VCaP (cell line): ENCODE results near the gene IGSF9B.

Experiments
- H3K27ac ChIP-seq: fragments of 450-650 bp; 2 replicates; pipeline ENCODE4 v1.5.1; 2017
- CTCF ChIP-seq: fragments of 450-650 bp; conservative IDR thresholded peaks from 2 replicates; pipeline ENCODE4 v1.5.1; 2017; ENCODE audit warnings: mild to moderate bottlenecking, moderate library complexity

The IGSF9B gene

GRCh38 chr11:133969112-133969511 is 12.3 kb upstream of the IGSF9B start:
- no peak for TF ChIP-seq CTCF
- H3K27ac ChIP-seq, result no peak overlapping the region

DNA sequence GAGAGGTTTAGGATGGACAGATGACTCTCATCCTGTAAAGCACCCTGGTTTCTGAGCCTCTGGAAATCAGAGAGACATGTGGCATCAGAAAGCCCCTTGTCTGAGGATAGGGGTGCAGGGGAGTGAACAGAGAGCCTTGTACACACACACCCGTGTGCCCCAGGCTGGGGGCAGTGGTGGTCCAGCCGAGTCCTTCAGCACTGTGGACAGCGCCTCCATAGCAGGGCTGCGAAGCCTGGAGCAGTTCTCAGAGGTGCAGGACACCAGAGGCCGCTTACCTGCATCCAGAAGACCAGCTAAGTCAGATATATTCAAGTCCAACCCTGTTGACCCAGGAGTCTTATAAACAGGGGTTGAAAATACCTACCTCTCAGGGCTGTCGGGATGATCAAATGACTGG is 11.5 kb upstream of the IGSF9B start:
- H3K27ac ChIP-seq, result no peak overlapping the region
- TF ChIP-seq CTCF, result no peak

- peak overlapping the region; percentile 41; the same call in 1 of the 2 replicates for H3K27ac ChIP-seq
- peak; percentile 38 for TF ChIP-seq CTCF
Measured at GRCh38 chr11:133967599-133968238, 11.0 kb upstream of the IGSF9B start.

DNA sequence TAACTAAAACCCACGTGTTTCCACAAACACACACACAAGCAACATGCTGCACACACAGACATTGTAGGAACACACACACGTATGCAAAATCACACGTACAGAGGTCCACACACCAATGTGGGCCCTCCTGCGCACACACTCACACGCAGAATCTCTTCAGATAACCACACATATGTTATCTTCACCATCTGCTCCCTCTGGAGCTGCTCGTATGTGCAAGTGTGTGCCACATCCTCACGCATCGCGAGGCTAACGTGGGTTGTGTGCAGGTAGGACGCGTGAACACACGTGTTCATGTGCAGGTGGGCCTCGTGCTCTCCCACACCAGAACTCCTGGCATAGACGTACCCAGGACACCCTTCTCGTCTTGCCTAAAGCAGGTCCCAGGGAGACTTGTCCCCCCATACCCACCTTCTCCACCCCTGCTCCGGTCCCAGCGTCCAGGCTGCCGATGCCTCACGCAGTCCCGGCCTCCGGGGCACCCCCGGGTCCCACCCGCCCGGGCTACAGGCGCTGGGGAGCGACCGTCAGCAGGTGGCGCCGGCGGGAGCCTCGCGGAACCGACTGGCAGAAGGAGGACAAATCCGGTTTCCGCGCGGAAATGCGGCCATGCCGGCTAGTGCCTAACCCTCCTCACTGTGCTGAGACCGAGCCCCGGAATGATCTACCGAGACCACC is 10.3 kb upstream of the IGSF9B start:
- peak overlapping the region; percentile 41; the same call in 1 of the 2 replicates for H3K27ac ChIP-seq
- peak; percentile 87 for TF ChIP-seq CTCF

DNA sequence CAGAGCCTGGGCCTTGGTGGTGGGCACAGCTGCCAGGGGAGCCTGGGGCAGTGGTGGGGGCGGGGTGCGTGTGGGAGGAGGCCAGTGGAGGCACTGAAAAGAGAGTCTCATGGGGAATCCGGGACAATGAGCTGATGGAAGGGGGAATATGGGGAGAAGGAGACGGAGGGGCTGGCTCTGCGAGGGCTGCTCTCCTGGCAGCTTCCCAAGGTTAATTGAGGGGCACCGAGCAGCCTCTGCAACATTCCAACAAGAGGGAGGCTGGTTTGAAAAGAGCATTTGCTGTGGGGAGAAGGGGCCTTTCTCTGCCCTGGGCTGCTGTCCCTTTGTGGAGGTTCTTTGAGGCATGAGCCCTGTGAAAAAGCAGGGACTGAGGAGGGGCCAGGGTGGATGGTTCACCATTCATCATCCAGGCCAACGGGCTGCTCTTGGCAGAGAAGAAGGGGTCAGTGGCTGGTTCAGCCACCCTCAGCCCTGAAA is 9.4 kb upstream of the IGSF9B start:
- H3K27ac ChIP-seq, result no peak overlapping the region
- TF ChIP-seq CTCF, result no peak

- H3K27ac ChIP-seq, result no peak overlapping the region
- TF ChIP-seq CTCF, result no peak
Measured at GRCh38 chr11:133965031-133965601, 8.3 kb upstream of the IGSF9B start.

- TF ChIP-seq CTCF, result no peak
- H3K27ac ChIP-seq, result no peak overlapping the region
Measured at GRCh38 chr11:133964356-133964755, 7.6 kb upstream of the IGSF9B start.
